Spleen (tissue), 7 donors: ENCODE results near the gene TTLL9.

ENCODE experiments used
- POLR2A ChIP-seq, 3 donors: fragments of 450-650 bp; IDR thresholded peaks; one replicate each; pipeline ENCODE4 v1.5.1; 2017; ENCODE audit warnings: antibody characterized with exemption in 3 of 3, mild to moderate bottlenecking in 1 of 3
- TF ChIP-seq, protein P1 (sequence below), 11 experiments: fragments of 200-600 bp in 7 of 11; fragments of 450-650 bp in 4 of 11; sonication (generic) in 4 of 11; IDR thresholded peaks in 8 of 11; conservative IDR thresholded peaks in 3 of 11; 1 replicate in 7 of 11; 2 replicates in 4 of 11; pipeline versions ENCODE4 v1.4.0 to v1.8.0; 2016 to 2021; ENCODE audit warnings: antibody characterized with exemption in 11 of 11, inconsistent platforms in 4 of 11, mild to moderate bottlenecking in 1 of 11
- donor health status: DM: no; HTN: no; CAD: no; lungs with moderate emphysema.
- donor health status: DM: no; HTN: no; CAD: no.
- donor health status: DM: no; HTN: no; CAD: no.

DNA sequence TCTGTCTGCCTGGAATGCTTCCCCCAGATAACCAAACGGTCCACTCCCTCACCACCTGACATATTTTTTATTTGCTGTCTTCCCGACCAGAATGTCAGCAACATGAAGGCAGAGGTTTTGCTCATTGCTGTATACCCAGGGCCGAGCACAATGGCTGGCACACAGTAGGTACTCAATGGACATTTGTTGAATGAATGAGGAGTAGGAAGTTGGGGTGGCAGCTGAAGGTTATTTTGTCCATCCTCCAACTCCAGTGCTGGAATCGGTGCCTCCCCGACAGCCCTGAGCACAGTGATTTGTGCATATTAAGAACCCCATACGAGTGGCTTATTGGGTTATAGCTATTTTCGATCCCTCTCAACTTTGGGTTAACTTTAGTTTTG lies 10.4 kb upstream of the TTLL9 start:
- TF ChIP-seq, protein P1, sequence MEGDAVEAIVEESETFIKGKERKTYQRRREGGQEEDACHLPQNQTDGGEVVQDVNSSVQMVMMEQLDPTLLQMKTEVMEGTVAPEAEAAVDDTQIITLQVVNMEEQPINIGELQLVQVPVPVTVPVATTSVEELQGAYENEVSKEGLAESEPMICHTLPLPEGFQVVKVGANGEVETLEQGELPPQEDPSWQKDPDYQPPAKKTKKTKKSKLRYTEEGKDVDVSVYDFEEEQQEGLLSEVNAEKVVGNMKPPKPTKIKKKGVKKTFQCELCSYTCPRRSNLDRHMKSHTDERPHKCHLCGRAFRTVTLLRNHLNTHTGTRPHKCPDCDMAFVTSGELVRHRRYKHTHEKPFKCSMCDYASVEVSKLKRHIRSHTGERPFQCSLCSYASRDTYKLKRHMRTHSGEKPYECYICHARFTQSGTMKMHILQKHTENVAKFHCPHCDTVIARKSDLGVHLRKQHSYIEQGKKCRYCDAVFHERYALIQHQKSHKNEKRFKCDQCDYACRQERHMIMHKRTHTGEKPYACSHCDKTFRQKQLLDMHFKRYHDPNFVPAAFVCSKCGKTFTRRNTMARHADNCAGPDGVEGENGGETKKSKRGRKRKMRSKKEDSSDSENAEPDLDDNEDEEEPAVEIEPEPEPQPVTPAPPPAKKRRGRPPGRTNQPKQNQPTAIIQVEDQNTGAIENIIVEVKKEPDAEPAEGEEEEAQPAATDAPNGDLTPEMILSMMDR (IDR thresholded peaks at IDR 0.05 in 8 of 11, conservative IDR thresholded peaks at IDR 0.05 in 3 of 11): no peak
- no peak for TF ChIP-seq POLR2A (IDR thresholded peaks at IDR 0.05)
